ENCODE measurements around the gene PIGW.
"Not testable (repeated sequence)": the region's sequence is repeated elsewhere in the genome, so short reads cannot be mapped to it uniquely, and the experiment has no call there.

The PIGW gene

GRCh38 chr17:36534840-36535668 lies at the start of gene PIGW, which contains the start of gene MYO19:
Gene PIGW, plus strand, starts transcription at chr17:36534987. Its CDS starts 2,115 bp downstream, at chr17:36537102.
Gene MYO19, minus strand, starts transcription at chr17:36534868. Its CDS starts 2,330 bp downstream, at chr17:36532538.
- peak; percentile 57 for DNase-seq

DNA sequence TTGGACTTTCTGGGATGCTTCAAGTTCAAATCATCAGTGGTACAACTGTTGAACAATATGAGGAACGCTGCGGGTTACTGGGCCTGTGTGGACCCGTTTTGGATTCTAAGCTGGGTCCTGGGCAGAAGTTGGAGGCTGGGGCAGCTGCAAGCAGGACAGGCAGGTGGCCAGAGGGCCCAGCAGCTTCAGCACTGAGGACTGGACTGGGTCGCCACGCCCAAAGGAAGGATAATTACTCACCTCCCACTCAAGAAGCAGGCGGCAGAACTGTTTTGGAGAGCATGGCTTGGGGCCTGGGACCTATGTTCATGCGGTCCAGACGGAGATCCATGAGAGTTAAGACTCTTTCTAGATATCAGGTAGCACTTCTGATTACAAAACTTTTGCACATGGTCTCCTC lies 49.8 kb upstream of the PIGW start:
- no peak for DNase-seq

GRCh38 chr17:36485805-36486203 lies 49.0 kb upstream of the PIGW start:
- no peak for DNase-seq

- peak; percentile 42 for DNase-seq
Observed at GRCh38 chr17:36486204-36487194, 48.3 kb upstream of the PIGW start, which contains the start of gene ZNHIT3. Gene ZNHIT3, plus strand, starts transcription at chr17:36486681. Its CDS starts 19 bp downstream, at chr17:36486700.

DNA sequence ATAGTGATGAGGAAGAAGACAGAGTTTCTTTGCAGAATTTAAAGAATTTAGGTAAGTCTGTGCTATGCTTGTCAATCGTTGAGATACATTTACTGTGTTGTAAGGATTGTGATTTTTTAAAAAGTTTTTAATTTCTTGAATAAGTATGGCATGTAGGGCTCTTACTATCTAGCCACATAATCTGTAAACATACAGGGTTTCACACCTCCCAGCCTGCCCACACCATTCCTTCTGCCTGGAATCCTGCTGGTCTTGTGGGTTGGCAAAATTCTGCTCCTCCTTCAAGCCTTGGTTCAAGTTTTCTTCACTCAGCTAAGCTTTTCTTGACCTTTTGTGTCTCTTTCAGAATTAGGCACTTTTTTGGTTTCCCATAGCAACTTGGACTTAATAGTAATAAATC lies 40.8 kb upstream of the PIGW start:
- no peak for DNase-seq

- DNase-seq: no peak
Observed at GRCh38 chr17:36494674-36495073, 40.1 kb upstream of the PIGW start.

GRCh38 chr17:36495076-36495578 lies 39.7 kb upstream of the PIGW start:
- DNase-seq: no peak

DNA sequence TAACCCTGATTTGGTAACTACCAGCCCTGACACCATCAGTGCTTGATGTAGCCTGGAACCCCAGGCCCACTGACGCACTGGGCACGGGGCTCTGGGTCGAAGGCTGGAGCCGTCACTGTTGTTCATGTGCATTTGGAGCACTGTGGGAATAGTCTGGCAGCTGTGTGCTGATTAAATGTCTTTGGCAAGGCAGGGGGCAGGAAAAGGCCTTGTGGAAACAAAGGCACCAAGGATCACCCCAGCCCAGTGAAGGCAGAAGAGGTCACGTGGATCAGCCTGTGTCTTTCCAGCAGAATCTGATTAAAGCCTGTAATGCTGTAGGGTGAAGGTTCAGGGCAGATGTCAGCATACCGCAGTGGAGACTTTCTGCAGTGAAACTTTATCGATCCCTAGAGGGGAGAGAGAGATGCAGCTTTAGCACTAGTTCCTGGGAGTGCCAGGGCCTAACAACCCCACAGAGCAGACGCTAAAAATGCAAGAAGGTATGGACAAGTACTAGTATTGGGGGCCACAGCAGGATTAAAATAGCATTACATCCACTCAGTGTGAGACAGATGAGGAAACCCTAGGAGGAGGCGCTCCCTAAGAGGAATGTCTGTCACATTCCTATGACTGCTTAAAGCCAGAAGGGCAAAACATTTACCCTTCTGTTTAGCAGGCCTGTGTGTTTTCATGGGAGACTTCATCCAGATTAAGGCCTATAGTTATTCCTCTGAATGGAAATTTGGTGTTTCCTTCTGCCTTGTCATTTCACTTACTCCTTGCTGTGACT lies 38.6 kb upstream of the PIGW start:
- no peak for DNase-seq

DNA sequence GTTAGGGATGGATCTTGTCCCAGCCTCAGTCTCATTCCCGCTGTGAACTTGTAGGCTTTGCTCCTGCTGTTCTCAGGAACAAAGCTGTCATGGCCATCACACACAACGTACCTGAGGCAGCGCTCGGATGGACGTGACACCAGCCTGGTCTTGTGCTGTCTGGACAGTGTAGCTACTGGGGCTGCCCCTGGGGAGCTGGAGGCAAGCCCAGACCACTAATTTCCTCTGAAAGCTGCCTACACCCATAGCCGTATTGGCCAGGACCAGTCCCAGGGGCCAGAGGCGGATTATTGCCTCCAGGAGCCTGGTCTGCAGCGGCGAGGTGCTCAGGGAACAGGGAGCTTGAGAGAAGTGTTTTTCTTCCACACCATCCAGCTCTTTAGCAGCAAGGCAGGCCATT lies 36.6 kb upstream of the PIGW start:
- no peak for DNase-seq

DNA sequence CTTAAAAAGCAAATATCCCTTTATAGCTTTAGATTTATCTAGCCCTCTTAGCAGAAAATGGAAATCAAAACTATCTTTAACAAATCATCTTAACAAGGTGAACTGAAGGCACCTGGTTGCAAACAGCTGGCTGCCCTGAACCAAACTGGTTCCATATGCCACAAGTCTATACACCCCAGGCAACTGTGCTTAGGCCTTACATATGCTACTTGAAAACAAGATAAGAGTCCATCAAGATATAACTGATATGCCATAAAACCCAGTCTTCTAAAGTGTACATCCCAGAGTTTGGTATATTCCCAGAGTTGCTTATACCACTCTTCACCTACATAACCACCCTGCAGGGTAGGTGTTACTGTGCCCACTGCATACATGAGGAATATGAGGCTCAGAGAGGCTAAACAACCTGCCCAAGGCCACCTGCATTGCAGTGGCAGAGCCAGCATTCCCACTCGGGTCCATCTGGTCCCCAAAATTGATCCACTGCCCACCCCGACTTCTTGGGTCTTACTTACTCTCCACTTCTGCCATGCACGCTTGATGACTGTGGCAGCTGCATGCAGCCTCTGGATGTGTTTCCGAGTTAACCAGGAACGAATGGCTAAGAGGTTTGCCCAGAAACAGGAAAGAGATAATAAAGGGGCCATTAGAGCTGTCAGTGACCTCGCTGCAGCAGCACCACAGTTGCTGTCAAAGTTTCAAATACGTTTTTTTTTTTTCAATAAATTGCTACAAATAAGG lies 36.1 kb upstream of the PIGW start:
- no peak for DNase-seq

DNA sequence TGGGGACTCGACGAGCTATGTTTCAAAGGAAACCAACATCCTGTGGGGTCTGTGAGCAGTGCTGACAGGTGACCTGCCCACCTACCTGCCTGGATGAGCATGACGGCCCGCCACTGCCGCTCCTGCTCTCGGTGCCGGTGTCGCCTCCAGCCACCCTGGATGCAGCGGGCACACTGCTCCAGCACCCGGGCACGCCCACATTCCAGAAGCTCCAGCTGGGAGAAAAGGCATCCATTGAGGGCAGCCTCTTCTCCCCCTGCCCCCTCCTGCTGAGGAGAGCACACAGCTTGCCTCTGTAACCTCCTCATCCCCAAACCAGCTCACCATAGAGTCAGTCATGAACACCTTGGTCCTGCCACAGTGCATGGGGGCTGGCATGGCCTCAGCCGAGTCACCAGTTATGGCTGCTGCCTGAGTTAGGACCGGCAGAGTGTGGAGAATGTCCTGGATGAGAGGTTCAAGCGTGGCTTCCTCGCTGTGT lies 34.0 kb upstream of the PIGW start:
- no peak for DNase-seq

DNA sequence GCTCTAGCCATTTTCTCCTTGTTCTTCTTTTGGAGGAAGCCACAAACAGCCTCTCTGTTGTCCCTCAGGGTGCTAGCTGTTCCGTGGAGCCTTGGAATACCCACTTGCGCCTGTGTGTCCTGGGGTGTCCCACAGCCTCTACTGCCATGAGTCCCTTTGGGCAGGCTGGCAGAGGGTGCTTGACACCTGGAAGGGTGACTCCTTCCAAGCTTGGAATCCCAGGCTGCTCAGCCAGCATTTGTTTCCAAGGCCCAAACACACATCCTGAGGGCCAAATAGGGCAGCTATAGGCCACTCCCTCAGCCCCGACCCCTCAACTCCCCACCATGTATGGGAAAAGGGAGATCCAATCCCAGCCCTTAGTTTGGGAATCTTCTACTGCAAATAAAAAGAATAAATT lies 33.4 kb upstream of the PIGW start:
- DNase-seq: no peak

DNA sequence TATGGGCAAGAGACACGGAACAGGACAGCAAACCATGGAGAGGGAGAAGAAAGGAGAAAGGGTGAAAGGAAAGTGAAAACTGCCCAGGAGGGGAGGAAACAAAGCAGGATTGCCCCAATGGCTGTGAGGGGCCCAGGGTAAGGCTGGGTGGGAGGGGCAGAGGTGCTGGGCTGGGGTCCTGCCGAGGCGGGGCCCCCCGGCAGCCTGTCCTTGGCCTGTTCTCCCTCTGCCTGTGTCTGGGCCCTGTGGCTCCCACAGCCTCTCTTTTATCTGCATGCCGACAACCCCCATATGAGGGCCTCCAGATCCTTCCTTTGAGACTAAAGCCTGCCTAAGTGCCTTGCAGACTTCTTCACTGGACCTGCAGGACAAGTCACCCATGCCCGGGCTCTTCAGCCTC lies 32.8 kb upstream of the PIGW start:
- no peak for DNase-seq

- no peak for DNase-seq
Observed at GRCh38 chr17:36503456-36504155, 31.2 kb upstream of the PIGW start.

- no peak for DNase-seq
Observed at GRCh38 chr17:36504156-36504545, 30.6 kb upstream of the PIGW start.

GRCh38 chr17:36505171-36505570 lies 29.6 kb upstream of the PIGW start:
- no peak for DNase-seq

- DNase-seq: no peak
Observed at GRCh38 chr17:36506249-36506826, 28.4 kb upstream of the PIGW start.

DNA sequence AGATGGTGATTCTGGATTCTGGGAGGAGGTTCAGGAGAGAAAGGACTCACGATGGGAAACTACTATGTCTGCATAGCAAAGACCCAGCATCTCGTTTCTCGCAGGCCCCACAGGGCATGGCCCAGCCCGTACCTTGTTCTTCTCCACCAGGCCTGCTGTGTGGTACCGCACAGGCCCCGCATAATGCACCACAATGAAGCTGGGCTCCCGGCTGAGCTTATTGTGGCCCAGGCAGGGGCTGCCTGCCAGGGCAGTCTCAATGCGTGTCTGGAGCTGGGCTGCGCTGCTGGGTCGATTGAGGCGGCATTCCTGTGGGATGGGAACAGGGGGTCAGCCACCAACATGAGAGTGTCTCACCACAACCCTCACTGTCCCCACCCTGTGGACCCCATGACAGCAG lies 28.0 kb upstream of the PIGW start:
- DNase-seq: no peak

DNA sequence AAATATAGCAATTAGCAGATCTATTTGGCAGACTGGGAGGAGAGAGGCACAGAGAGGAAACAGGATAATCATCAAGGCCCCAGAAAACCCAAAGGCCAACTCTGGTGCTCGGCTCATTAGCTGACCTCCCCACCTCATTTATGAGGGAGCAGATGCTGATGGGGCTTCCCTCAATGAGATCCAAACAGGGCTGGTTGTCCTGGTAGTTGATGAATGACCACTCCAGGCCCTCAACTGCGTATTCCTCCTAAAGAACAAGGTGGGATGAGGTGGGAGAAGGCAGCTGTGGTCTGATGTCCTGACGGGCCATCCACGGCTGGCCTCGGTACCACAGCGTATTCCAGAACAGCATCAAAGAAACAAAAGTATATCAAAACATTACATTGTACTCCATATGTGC lies 27.5 kb upstream of the PIGW start:
- DNase-seq: no peak

GRCh38 chr17:36508439-36508838 lies 26.3 kb upstream of the PIGW start:
- not testable (repeated sequence) for DNase-seq

Measured in GOT3 (cell line).